NCI-H1417 (cell line): Measurements from ENCODE around the gene STK11IP.

Experiments used
- DNase-seq, 3 experiments: peaks; one replicate each; lab custom pipeline; 2025; lab: John Stamatoyannopoulos, UW

STK11IP gene

DNA sequence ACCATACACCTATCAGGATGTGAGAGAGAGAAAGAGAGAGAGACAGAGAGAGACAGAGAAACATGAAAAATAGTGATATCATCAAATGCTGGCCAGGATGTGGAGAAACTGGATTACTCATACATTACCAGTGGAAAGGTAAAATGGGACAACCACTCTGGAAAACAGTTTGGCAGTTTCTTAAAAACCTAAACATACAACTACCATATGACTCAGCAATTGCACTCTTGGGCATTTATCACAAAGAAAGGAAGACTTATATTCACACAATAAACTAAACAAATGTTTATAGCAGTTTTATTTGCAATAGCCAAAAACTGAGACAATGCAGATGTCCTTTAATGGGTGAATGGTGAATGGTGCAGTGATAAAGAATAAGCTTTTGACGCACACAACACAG is 58.9 kb downstream of the STK11IP start:
- DNase-seq: no peak

DNA sequence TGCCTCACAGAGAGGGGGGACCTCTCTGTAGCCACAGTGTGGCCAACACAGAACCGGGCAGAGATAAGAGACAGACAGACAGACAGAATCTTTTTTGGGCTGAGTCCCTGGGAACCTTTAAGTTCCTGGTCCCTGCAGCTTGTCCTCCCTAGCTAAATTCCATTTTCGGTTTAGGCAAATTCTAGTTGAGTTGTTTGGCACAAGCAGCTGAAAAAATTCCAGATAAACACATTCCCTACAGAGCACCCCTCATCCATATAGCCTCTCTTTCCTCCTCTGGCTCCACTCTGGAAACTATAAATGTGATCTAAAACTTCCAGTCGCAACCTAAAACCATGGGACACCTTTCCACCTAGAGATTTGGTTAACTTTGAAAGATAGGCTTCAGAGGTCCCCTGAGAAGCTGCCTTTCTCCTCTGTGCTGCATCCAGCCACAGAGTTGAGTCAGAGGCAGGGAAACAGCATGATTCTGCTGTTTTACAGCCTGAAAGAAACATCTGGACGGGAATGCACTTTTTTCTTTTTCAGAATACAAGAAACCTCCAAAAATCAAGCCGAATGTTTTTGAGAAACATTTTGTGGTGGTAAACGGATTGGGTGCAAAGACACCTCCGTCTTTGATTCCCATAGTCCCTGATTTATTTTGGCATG is 60.7 kb downstream of the STK11IP start:
- DNase-seq: no peak

DNA sequence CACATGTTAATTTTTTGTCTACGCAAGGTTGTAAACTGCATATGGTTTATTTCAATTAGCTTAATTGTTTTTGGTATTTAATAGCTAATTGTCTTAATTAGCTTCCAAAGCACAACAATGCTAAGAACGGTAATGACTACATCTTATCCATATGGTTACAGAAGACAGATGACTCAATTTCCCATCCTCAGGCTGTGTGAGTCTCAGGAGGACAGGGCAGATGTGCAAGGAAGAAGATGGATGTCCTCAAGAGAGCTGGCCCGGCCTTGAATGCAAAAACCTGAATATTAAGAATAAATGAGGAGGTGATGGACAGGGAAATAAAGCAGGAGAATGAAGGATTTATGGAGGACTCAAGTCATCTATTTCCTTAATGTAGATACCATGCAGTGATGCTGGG is 61.2 kb downstream of the STK11IP start:
- DNase-seq: no peak

DNA sequence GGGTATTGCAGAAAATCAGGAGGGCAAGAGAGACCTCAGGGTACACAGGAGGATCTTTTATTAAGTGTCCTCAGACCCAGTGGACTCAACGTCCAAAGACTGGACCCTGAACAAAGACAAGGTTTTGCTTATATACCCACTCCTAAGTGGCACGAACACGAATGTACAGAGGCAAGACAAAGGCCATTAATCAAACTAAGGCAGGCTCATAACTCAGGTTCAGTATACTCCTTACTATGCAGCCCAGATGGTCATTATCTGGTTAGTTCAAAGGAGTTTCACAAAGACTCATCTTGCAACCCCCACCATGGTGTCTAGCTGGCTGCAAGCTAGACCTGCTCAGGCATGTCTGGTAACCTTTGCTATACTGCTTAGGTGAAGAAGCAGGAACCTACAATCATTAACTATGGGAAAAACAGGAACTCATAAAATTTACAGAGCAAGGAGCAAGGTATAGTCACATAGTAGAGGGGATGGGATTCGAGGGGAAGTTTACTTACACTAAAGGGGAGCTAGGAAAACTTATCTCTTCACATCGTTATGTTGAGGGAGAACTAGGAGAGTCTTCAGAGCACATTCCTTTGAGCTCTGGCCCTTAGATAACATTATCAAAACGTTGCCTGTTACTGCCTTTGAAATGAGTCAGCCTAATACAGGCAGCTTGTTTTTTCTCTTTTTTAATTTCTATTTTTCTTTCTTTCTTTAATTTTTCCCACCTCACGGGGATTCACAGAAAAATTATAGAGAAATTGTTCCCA is 63.7 kb downstream of the STK11IP start:
- DNase-seq: no peak

DNA sequence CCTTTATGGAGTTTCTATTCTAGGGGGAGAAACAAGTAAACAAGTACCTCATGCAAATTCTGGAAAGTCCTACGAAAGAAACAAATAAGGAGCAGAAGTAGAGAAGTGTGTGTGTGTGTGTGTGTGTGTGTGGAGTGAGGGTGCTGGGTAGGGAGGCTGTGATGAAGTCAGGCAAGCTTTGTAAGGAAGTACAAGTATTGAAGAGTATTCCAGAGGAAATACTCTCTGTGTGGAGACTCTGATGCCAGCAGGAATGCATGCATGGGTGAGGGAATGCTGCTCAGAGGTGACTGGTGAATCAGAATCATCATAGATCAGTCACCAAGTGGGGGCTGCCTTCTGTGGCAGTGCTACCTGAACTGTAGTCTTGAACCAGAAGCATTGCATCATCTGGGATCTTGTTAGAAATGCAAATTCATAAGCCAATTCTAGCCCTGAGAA is 64.3 kb downstream of the STK11IP start:
- no peak for DNase-seq

DNA sequence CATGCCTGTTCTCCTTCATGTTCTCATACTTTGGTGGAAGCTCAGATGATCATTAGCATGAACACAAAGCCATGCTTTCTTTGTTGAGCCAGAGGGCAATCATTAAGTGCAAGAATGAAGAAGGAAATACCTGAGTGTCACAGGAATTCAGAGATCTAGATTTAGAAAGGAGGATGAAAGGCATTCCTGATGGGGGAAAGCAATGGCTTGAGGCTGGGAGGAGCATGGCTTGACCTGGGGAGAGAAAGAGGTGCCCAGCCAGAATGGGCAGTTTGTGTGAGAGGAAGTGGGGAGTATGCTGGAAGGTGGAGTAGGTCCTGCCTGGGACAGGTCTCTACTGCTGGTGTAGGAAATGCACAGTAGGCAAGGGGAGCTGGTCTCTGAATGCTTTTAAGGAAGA is 64.9 kb downstream of the STK11IP start:
- no peak for DNase-seq

DNA sequence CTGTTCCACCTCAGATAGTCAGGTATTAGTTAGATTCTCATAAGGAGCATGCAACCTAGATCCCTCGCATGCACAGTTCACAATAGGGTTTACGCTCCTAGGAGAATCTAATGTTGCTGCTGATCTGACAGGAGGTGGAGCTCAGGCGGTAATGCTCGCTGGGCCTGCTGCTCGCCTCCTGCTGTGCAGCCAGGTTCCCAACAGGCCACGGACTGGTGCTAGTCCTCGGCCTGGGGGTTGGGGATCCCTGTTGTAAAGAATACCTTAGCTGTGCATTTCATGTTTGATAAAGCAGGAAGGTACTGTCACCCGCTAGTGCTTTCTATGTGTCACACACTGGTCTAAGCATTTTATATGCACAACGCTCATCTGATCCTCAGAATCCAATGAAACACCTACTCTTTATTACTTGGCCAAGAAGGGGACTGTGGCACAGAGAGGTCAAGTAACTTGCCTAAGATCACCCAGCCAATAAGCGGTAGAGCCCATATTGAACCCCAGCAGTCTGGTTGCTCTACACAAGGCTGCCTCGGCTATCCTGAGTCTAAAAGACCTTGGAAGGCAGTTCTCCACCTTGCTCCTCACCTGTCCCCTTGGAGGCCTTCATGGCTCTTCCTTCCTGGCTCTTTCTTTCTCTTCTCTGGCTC is 65.6 kb downstream of the STK11IP start:
- DNase-seq: no peak

DNA sequence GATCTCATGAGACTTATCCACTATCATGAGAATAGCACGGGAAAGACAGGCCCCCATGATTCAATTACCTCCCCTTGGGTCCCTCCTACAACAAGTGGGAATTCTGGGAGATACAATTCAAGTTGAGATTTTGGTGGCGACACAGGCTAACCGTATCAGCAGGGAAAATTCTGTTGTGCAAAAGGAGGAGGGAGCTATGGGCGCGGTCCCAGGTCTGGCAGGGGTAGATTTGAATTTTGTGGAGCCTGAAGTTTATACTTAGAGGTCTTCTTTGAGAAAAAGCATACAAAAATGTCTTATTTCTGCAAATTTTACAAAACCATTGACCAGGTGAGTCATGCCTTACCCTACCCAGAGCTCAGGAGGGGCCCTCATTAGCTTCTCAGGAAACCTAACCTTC is 66.4 kb downstream of the STK11IP start:
- DNase-seq: no peak

DNA sequence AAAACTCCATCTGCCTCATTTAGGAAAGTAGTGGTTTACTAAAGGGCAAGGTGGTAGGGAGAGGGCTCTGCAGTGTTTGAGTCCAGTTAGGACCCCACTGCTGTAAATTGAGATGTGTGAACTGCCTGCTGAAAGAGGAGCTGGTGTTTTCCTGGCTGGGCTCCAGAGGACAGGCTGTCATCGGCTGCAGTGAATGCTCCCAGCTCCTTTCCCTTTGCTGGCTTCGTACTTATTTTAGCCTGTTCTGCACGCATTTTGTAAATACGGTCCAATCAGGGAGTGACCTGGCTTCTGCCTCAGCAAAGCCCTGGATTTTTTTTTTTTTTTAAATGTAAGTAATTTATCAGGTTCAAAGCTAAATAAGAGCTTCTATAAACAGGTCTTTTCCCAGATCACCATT is 67.3 kb downstream of the STK11IP start:
- DNase-seq: no peak

DNA sequence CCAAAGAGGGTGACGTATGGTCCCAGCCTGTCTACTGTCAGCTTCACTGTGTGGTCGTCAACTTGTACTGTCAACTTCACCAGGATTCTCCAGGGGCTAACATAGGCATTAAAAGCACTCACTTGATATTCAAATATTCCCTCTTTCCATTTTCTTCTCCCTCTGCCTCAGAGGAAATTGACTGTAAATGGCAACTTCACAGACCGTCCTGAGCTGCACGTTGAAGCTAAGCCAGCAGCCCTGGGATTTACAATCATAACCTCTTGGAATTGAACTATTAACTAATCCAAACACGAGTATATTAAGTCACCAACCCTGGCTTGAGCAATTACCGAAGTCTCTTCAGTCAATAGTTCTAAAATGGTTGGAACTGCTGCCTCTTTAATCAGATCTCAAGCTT is 68.3 kb downstream of the STK11IP start:
- DNase-seq: no peak
